Inferior parietal cortex (tissue), 1 donor: Measurements from ENCODE around the gene KATNB1.
"Not testable (repeated sequence)": the region's sequence is repeated elsewhere in the genome, so short reads cannot be mapped to it uniquely, and the experiment has no call there.

Source experiments
- DNase-seq: peaks from one replicate; pipeline ENCODE4 v3.0.0-alpha.2; 2016; ENCODE audit errors: extremely low spot score

The KATNB1 gene

GRCh38 chr16:57743886-57744641 lies 8.5 kb downstream of the KATNB1 start:
- DNase-seq: no peak

GRCh38 chr16:57744642-57744903 lies 9.0 kb downstream of the KATNB1 start:
- DNase-seq: no peak

GRCh38 chr16:57745768-57746167 lies 10.2 kb downstream of the KATNB1 start:
- DNase-seq: no peak

GRCh38 chr16:57746316-57746715 lies 10.7 kb downstream of the KATNB1 start:
- not testable (repeated sequence) for DNase-seq

- no peak for DNase-seq
These were observed 11.5 kb downstream of the KATNB1 start for GRCh38 chr16:57747091-57747490.

GRCh38 chr16:57747496-57747895 lies 11.9 kb downstream of the KATNB1 start:
- no peak for DNase-seq

GRCh38 chr16:57747996-57748395 lies 12.4 kb downstream of the KATNB1 start:
- DNase-seq: no peak

- no peak for DNase-seq
These were observed 13.0 kb downstream of the KATNB1 start for GRCh38 chr16:57748596-57748995.

GRCh38 chr16:57749101-57749692 lies 13.6 kb downstream of the KATNB1 start:
- DNase-seq: no peak

GRCh38 chr16:57749856-57750452 lies 14.4 kb downstream of the KATNB1 start:
- no peak for DNase-seq

GRCh38 chr16:57750796-57751538 lies 15.4 kb downstream of the KATNB1 start:
- no peak for DNase-seq

GRCh38 chr16:57751539-57752202 lies 16.1 kb downstream of the KATNB1 start:
- DNase-seq: no peak

GRCh38 chr16:57752203-57752580 lies 16.6 kb downstream of the KATNB1 start:
- no peak for DNase-seq

GRCh38 chr16:57752581-57753447 lies 17.2 kb downstream of the KATNB1 start:
- DNase-seq: no peak

GRCh38 chr16:57753448-57754353 lies 18.1 kb downstream of the KATNB1 start:
- no peak for DNase-seq

- no peak for DNase-seq
These were observed 18.9 kb downstream of the KATNB1 start for GRCh38 chr16:57754354-57755060.

GRCh38 chr16:57755061-57755684 lies 19.6 kb downstream of the KATNB1 start:
- no peak for DNase-seq

GRCh38 chr16:57755726-57756423 lies 20.3 kb downstream of the KATNB1 start:
- DNase-seq: no peak
